Astrocyte (in vitro differentiated cells and primary cell): ENCODE measurements around the gene TMEM107. TPM values are rescaled to one million over a fixed set of nuclear protein-coding genes. Genes with fewer than 3 reads are reported as not detected.

Experiments
- DNase-seq: peaks from one replicate; pipeline ENCODE4 v3.0.0-alpha.2; 2010; ENCODE audit warnings: low read depth
- FAIRE-seq: peaks from 2 replicates; lab custom pipeline; 2011; peaks lifted over from hg19 to GRCh38; lab: Jason Lieb, UNC
- H2AFZ ChIP-seq: 2 replicates; pipeline ENCODE4 v1.6.0; 2012; ENCODE audit warnings: low read depth, low read length, inconsistent platforms
- H3K27ac ChIP-seq: 2 replicates; pipeline ENCODE4 v1.5.1; 2011; ENCODE audit warnings: low read depth, low read length, inconsistent platforms
- H3K27me3 ChIP-seq: 2 replicates; pipeline ENCODE4 v1.6.0; 2011; ENCODE audit warnings: low read length, inconsistent platforms; ENCODE audit not compliant: insufficient read depth
- H3K36me3 ChIP-seq: 2 replicates; pipeline ENCODE4 v1.5.1; 2011; ENCODE audit warnings: low read length, inconsistent platforms; ENCODE audit not compliant: insufficient read depth
- H3K4me1 ChIP-seq: 2 replicates; pipeline ENCODE4 v1.5.1; 2011; ENCODE audit warnings: low read length, inconsistent platforms; ENCODE audit not compliant: insufficient read depth
- H3K4me2 ChIP-seq: 2 replicates; pipeline ENCODE4 v1.6.0; 2012; ENCODE audit warnings: low read length, inconsistent platforms
- H3K4me3 ChIP-seq: 2 replicates; pipeline ENCODE4 v1.5.1; 2011; ENCODE audit warnings: low read depth, mild to moderate bottlenecking, low read length, inconsistent platforms; ENCODE audit not compliant: insufficient read depth
- H3K79me2 ChIP-seq: 2 replicates; pipeline ENCODE4 v1.6.0; 2012; ENCODE audit warnings: mild to moderate bottlenecking, low read length, inconsistent platforms; ENCODE audit not compliant: insufficient read depth
- H3K9ac ChIP-seq: 2 replicates; pipeline ENCODE4 v1.6.0; 2012; ENCODE audit warnings: mild to moderate bottlenecking, low read length, inconsistent platforms
- H3K9me3 ChIP-seq: 2 replicates; pipeline ENCODE4 v1.5.1; 2012; ENCODE audit warnings: low read depth, mild to moderate bottlenecking, low read length, inconsistent platforms; ENCODE audit not compliant: insufficient read depth
- H4K20me1 ChIP-seq: 2 replicates; pipeline ENCODE4 v1.6.0; 2012; ENCODE audit warnings: low read length, inconsistent platforms; ENCODE audit not compliant: insufficient read depth
- H3K27ac Mint-ChIP-seq: one replicate; pipeline ENCODE4 v1.8.0; 2021; ENCODE audit warnings: mild to moderate bottlenecking, mixed read lengths; ENCODE audit not compliant: unreplicated experiment
- H3K27me3 Mint-ChIP-seq: one replicate; pipeline ENCODE4 v1.8.0; 2021; ENCODE audit warnings: low read depth, mixed read lengths; ENCODE audit not compliant: unreplicated experiment
- H3K36me3 Mint-ChIP-seq: one replicate; pipeline ENCODE4 v1.8.0; 2021; ENCODE audit warnings: low read depth, mixed read lengths; ENCODE audit not compliant: unreplicated experiment
- H3K4me1 Mint-ChIP-seq: one replicate; pipeline ENCODE4 v1.8.0; 2021; ENCODE audit warnings: low read depth, mixed read lengths; ENCODE audit not compliant: unreplicated experiment
- H3K4me3 Mint-ChIP-seq: one replicate; pipeline ENCODE4 v1.8.0; 2021; ENCODE audit warnings: mild to moderate bottlenecking, moderate library complexity, mixed read lengths; ENCODE audit not compliant: unreplicated experiment
- H3K9me3 Mint-ChIP-seq: one replicate; pipeline ENCODE4 v1.8.0; 2021; ENCODE audit warnings: mild to moderate bottlenecking, mixed read lengths; ENCODE audit not compliant: unreplicated experiment
- EZH2 ChIP-seq: IDR thresholded peaks from 2 replicates; pipeline ENCODE4 v1.6.1; 2012; ENCODE audit warnings: mild to moderate bottlenecking, low read length, inconsistent platforms; ENCODE audit not compliant: insufficient read depth
- total RNA-seq: library from RNA; stranded (reverse); gene quantifications from 2 replicates; pipeline ENCODE4 v1.2.1, GENCODE V29; 2021
- TF ChIP-seq, protein P1 (sequence below): IDR thresholded peaks from 2 replicates; pipeline ENCODE4 v1.5.1; 2011; ENCODE audit warnings: low read depth, mild to moderate bottlenecking, inconsistent platforms, low read length, moderate library complexity; ENCODE audit not compliant: insufficient read depth

The TMEM107 gene
- total RNA-seq, 1 donor from 2014 or later: 9.4 TPM

DNA sequence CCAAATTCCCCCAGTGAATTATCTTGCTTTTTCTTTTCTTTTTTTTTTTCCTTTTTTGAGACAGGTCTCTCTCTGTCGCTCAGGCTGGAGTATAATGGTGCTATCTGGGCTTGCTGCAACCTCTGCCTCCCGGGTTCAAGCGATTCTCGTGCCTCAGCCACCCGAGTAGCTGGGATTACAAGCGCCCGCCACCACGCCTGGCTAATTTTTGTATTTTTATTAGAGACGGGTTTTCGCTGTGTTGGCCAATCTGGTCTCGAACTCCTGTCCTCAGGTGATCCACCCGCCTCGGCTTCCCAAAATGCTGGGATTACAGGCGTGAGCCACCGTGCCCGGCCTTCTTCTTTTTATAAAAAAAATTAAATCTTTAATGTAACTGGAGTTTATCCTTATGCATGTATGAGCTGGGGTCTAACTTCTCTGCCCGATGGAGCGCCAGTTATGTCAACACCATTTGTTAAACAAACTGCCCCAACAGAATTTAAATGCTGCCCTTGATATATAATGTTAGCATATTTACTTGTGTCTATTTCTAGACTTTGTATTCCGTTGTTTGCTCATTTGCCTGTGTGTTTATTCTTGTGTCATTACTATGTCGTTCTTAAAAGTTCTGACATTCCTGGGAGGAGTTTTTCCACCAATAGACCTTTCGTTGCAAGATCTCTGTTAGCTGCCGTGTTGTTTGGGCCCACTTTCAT, 34.7 kb upstream of the TMEM107 start:
- no peaks in the 10 kb centered on the region for H3K4me1 Mint-ChIP-seq
- Histone ChIP-seq H3K4me1 (peaks cover 4% of the 10 kb centered on the region), H3K4me3 (peak overlapping the region; percentile 76), H4K20me1 (peaks cover 5% of the 10 kb centered on the region), H3K79me2 (peaks cover 33% of the 10 kb centered on the region), H3K36me3 (peaks cover 3% of the 10 kb centered on the region), H3K27me3 (no peaks in the 10 kb centered on the region), H3K27ac (peak overlapping the region; percentile 87), H3K9me3 (no peaks in the 10 kb centered on the region), H2AFZ (peak overlapping the region; percentile 81), H3K4me2 (peak overlapping the region; percentile 92), H3K9ac (peak overlapping the region; percentile 86)
- H3K4me3 Mint-ChIP-seq: peak overlapping the region; percentile 94
- no peaks in the 10 kb centered on the region for H3K36me3 Mint-ChIP-seq
- FAIRE-seq (no peak), DNase-seq (no peak)
- no peaks in the 10 kb centered on the region for H3K9me3 Mint-ChIP-seq
- H3K27ac Mint-ChIP-seq: peak overlapping the region; percentile 63
- H3K27me3 Mint-ChIP-seq: no peaks in the 10 kb centered on the region
- TF ChIP-seq, protein P1, sequence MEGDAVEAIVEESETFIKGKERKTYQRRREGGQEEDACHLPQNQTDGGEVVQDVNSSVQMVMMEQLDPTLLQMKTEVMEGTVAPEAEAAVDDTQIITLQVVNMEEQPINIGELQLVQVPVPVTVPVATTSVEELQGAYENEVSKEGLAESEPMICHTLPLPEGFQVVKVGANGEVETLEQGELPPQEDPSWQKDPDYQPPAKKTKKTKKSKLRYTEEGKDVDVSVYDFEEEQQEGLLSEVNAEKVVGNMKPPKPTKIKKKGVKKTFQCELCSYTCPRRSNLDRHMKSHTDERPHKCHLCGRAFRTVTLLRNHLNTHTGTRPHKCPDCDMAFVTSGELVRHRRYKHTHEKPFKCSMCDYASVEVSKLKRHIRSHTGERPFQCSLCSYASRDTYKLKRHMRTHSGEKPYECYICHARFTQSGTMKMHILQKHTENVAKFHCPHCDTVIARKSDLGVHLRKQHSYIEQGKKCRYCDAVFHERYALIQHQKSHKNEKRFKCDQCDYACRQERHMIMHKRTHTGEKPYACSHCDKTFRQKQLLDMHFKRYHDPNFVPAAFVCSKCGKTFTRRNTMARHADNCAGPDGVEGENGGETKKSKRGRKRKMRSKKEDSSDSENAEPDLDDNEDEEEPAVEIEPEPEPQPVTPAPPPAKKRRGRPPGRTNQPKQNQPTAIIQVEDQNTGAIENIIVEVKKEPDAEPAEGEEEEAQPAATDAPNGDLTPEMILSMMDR: no peak
- TF ChIP-seq EZH2: no peak

GRCh38 chr17:8209907-8210760, 34.0 kb upstream of the TMEM107 start, which contains the start of gene AURKB:
AURKB (minus strand) TSS chr17:8210575; CDS start chr17:8210224, 351 bp downstream.
- H3K4me3 ChIP-seq: peak within 1 kb of the TSS; percentile 76
- no peaks in the 10 kb centered on the region for H3K27me3 Mint-ChIP-seq
- H3K9me3 ChIP-seq: no peaks in the 10 kb centered on the region
- peaks cover 3% of the 10 kb centered on the region for H3K36me3 ChIP-seq
- peak within 1 kb of the TSS; percentile 92 for H3K4me2 ChIP-seq
- H2AFZ ChIP-seq: peak within 1 kb of the TSS; percentile 81
- H3K4me1 Mint-ChIP-seq: no peaks in the 10 kb centered on the region
- peak within 1 kb of the TSS; percentile 94 for H3K4me3 Mint-ChIP-seq
- H3K36me3 Mint-ChIP-seq: no peaks in the 10 kb centered on the region
- H3K27me3 ChIP-seq: no peaks in the 10 kb centered on the region
- H4K20me1 ChIP-seq: peaks cover 5% of the 10 kb centered on the region
- H3K4me1 ChIP-seq: peaks cover 4% of the 10 kb centered on the region
- H3K79me2 ChIP-seq: peaks cover 37% of the 10 kb centered on the region
- H3K9me3 Mint-ChIP-seq: no peaks in the 10 kb centered on the region
- H3K27ac Mint-ChIP-seq: peak within 1 kb of the TSS; percentile 63
- DNase-seq (peak; percentile 88), FAIRE-seq (no peak)
- H3K9ac ChIP-seq: peak within 1 kb of the TSS; percentile 86
- no peak for TF ChIP-seq EZH2
- TF ChIP-seq, protein P1: no peak
- H3K27ac ChIP-seq: peak within 1 kb of the TSS; percentile 87
